Fibroblast of skin of left quadriceps (primary cell): ENCODE measurements around the gene GOLGA6C.
"Not testable (repeated sequence)": the region's sequence is repeated elsewhere in the genome, so short reads cannot be mapped to it uniquely, and the experiment has no call there.

Experiments
- DNase-seq, 2 experiments: peaks; one replicate each; pipeline ENCODE4 v3.0.0-alpha.2; 2013; ENCODE audit warnings: low read depth in 2 of 2

Gene GOLGA6C

DNA sequence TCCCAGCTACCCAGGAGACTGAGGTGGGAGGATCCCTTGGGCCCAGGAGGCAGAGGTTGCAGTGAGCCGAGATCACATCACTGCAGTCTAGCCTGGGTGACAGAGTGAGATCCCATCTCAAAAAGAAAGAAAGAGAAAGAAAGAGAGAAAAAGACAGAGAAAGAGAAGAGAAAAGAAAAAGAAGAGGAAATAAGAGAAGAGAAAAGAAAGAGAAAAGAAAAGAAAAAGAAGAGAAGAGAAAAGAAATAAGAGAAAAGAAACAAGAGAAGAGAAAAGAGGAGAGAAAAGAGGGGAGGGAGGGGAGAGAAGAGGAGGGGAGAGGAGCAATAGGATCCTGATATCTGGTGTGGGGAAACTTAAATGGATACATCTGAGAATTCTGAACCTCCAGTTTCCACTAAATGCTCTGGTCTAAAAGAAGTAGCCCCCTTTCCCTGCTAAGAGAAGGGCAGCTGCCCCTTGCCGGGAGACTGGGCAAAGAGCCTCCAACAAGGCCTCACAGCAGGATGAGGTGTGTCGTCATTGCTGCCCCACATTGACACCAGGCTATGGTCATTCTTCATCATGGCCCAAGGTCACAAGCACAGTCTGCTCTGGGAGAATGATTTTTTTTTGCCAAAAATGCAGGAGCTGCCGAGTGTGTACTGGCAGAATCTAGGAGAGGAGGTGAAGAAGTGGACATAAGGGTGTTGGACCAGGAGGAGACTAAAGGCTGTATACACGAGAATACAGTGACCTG lies 56.6 kb downstream of the GOLGA6C start:
- DNase-seq = no peak

DNA sequence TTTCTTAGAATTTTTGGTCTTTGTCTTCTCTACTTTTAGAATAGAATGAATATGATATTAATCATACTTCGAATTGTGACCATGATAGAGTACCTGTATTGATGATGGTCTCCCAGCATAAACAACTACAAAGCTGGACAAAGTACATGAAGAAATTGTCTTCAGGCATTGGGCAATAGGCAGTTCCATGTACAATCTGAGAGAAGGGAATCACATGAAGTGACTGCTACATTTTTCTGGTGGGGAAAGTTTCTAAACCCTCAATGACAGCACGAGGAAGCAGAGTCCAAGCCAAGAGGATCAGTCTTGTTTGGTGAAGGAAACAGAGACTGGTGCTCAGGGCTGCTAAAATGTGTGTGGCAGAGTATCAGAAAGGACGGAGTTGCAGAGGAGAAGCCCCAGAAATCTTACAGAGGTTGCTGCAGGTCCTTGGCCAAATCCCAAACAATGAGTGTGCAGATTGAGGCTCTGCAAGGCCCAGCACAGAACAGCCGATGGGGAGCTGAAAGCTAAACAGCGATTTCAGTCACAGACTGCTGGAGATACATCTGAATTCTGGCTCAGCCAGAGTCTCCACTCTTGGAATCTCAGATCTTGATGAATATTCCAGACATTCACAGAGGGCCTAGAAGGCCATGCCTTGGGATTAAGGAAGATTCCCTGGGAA lies 61.2 kb downstream of the GOLGA6C start:
- not testable (repeated sequence) for DNase-seq
